Erythroblast (primary cell): Measurements from ENCODE around the gene RCAN3.

Experiments used
- DNase-seq, 2 experiments: peaks; one replicate each; lab custom pipeline; 2025; lab: John Stamatoyannopoulos, UW
- GATA1 ChIP-seq: IDR thresholded peaks from 2 replicates; pipeline ENCODE4 v1.6.1; 2011; ENCODE audit warnings: low read depth, mild to moderate bottlenecking, control low read depth, low read length, moderate library complexity
- POLR2A ChIP-seq: IDR thresholded peaks from 2 replicates; pipeline ENCODE4 v1.6.1; 2011; ENCODE audit warnings: mild to moderate bottlenecking, low read length

The RCAN3 gene

DNA sequence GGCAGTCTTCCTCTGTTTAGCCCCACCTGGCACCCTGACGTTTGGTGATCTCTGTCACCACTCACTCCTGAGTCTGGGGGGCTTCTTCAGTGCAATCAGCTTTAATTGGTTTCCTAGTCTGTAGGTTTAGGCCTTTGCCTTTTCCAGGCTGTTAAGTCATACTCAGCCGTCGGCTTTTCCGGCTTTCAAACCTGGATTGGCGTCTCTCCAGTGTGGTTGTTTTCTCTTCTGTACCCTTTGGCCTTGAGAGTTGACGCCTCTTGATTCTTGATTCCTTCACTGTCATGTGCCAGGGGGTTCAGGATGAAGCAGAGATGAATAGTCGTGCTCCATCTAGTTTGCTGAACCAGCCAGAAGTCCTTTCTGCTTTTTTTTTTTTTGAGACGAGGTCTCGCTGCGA, 78.1 kb downstream of the RCAN3 start:
- DNase-seq = no peak
- TF ChIP-seq GATA1 (no peak), POLR2A (no peak)

DNA sequence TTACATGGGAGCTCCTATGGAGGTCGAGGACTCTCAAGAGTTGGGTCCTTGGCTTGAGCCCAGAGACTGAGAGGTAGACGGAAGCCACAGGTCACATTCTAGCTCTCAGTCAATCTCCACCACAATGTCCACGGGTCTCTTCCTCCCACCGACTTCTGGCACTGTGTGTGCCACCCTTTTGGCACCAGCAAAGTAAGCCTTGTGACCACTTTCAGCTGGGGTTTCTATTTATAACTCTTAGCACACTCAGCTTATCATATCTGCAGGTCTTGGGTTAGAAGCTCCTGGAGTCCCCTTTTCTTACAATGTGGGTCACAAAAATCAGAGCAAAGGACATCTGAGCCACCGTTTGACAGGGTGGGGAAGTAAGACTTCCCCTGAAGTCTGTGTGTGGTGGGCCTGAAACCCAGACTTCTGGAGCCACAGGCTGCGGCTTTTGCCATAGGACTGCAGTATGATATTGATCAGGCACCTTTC, 81.6 kb downstream of the RCAN3 start:
- TF ChIP-seq GATA1 = no peak
- no peak for TF ChIP-seq POLR2A
- DNase-seq = no peak

DNA sequence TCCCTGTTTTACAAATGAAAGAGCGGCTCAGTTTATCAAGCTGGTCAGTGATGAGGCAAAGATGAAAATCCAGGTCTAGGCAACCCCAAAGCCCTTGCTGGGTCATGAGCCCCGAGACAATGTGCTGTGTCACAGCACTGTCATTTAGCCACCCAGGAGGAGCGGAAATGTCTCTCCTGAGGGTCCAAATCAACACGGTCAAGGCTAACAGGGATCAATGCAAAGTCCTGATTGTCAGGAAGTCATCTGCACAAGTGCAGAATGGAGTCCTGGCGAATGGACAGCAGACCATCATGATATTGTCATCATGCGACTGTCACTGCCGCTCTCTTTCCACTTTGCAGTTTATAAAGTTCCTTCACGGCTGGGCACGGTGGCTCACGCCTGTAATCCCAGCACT, 83.5 kb downstream of the RCAN3 start:
- no peak for DNase-seq
- TF ChIP-seq POLR2A (no peak), GATA1 (no peak)

DNA sequence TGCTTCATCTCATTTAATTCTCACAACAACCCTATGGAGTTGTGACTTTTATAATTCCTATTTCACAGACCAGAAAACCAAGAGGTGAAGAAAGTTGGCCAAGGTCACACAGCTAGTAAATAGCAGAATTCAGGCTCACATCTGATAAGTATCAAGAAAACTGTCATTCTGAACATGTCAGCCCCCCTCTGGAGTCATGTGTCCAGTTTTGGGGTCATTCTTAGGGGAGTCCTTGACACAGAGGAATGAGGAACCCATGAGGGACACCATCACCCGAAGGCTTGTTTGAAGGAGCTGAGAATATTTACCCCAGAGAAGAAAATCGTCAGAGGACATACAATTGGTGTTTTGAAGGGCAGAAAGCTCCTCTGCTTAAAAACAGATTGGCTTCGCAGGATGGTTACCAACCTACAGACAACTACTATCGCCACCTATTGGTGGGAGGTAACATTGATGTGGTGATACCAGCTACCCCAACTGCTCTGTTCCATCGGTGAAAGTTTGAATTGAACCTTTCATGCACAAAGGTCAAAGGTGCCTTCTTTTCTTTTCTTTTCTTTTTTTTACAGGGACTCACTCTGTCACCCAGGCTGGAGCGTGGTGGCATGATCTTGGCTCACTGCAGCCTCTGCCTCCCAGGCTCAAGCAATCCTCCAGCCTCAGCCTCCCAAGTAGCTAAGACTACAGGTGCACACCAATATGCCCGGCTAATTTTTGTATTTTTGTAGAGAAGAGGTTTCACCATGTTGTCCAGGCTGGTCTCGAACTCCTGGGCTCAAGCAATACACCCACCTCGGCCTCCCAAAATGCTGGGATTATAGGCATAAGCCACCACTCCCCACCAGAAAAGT, 84.6 kb downstream of the RCAN3 start:
- DNase-seq = peak; percentile 47 to 57
- TF ChIP-seq POLR2A = no peak

DNA sequence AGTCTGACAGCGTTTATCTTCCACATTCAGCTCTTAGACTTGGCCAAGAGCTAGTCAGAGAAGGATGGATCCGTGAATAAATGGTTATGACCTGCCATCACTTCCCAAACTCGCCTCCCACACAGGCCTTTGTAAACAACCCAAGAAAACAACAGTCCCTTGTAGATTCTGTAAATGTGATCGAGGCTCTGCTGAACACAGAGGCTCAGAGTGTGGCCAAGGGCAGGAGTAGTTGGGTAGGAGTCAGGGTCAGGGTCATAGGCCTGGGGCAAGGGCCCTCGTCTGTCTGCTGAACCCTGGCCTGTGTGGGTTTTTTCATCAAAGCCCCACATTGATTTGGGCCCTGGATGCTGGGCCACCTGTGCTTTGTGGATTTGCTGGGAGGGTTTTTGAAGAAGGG, 85.9 kb downstream of the RCAN3 start:
- TF ChIP-seq POLR2A = no peak
- TF ChIP-seq GATA1 = no peak
- DNase-seq = no peak

DNA sequence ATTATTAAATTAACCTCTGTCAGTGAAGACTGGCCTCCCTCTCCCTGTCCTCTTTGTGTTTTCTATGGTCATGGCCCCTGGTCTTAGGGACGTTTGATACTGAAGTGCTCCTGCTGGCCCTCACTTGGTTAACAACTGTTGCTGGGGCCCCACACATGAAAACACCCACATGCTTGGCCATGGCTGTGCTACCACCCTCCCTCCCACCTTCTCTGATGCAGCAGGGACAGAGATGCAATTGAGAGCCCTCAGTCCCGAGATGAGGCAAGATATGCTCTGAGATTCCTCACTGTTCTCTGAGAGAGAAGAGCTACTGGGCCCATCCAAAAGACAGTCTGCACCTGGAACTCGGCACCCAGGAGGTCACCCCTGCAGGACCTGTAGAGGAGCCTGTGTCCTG, 86.6 kb downstream of the RCAN3 start:
- DNase-seq = no peak
- TF ChIP-seq POLR2A (no peak), GATA1 (no peak)
